Vein endothelial cell (primary cell): ENCODE results near the gene SSR4. TPM values are rescaled to one million over a fixed set of nuclear protein-coding genes. Genes with fewer than 3 reads are reported as not detected.

ENCODE experiments used
- total RNA-seq: library from RNA; depleted of rRNA; stranded (reverse); fragments of >200 nt; gene quantifications from 2 replicates; pipeline ENCODE4 v1.2.3, GENCODE V29; 2012

Gene SSR4
- 177 and 318 TPM in 2 replicates for total RNA-seq

GRCh38 chrX:153794018-153794896, at the start of gene SSR4, which contains the start of gene IDH3G:
Gene SSR4 (plus strand): TSS chrX:153794668. CDS start chrX:153794688, 20 bp downstream.
Gene IDH3G (minus strand): TSS chrX:153794375. CDS start chrX:153794326, 49 bp downstream.

DNA sequence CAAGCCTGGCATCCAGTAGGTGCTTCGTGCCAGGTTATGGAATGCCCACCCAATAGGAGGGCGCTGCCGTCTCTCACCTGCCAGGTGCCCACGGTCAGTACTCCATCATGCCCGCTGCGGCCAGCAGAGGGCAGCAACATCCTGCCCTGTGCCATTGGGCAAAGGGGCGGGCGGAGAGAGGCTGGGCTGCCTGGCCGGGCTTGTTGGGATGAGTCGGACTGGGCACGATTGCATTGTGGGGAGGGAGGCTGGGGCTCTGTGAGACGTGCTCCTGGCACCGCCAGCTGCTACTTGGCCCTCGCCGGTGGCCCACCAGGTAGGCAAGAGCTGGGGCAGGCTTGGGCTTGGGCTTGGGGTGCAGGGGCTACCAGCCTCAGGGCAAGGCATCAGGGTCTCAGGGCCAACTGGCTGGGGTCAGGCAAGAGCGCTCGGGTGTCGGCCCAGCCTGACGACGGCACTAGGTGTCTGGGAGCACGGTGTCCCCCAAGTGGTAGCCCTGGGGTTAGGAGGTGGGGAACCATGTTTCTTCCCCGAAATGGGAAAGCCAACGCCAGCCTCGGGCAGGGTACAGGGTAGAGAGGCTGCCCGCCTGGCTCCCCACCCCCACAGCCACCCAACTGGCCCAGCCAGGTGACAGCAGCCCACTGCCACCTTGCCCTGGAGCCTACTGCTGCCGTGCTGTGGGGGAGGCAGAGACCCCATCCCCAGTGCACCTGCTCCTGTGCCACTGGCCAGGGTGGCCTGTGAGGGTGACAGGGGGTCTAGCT, 30.3 kb upstream of the SSR4 start, which contains the start of gene PLXNB3:
PLXNB3 (plus strand) TSS at position 261 of the 767 bp plus-strand sequence. CDS start 1,287 bp downstream, outside the sequence.

DNA sequence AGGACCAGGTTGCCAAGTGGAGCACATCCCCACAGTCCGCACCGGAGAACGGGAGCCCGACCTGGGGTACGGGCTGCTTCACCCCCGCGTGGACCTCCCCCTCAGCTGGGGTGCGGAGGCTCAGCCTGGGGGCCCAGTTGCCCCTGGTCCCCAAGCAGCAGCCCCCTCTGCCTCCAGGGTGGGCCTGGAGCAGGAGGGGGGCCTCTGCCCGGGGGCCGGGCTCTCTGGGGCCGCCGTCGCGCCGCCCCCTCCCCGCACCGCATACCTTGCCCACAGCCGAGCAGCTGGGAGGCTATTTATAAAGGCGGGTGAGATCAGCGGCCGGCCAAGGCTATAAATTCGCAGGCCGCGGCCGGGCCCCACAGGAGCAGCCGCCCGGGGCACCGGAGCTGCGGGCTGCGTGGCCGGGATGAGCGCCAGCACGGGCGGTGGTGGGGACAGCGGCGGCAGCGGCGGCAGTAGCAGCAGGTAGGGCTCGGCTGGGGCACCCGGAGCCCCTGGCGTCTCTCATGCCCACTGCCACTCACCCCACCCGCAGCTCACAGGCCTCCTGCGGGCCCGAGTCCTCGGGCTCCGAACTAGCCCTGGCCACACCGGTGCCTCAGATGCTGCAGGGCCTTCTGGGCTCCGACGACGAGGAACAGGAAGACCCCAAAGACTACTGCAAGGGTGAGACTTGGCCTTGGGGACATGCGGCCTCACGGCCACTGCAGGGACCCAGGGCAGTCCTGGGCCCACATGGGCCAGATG, 13.6 kb upstream of the SSR4 start, which contains the start of gene SRPK3:
SRPK3 (plus strand) TSS at position 364 of the 750 bp plus-strand sequence; CDS start at position 410, 46 bp downstream.

DNA sequence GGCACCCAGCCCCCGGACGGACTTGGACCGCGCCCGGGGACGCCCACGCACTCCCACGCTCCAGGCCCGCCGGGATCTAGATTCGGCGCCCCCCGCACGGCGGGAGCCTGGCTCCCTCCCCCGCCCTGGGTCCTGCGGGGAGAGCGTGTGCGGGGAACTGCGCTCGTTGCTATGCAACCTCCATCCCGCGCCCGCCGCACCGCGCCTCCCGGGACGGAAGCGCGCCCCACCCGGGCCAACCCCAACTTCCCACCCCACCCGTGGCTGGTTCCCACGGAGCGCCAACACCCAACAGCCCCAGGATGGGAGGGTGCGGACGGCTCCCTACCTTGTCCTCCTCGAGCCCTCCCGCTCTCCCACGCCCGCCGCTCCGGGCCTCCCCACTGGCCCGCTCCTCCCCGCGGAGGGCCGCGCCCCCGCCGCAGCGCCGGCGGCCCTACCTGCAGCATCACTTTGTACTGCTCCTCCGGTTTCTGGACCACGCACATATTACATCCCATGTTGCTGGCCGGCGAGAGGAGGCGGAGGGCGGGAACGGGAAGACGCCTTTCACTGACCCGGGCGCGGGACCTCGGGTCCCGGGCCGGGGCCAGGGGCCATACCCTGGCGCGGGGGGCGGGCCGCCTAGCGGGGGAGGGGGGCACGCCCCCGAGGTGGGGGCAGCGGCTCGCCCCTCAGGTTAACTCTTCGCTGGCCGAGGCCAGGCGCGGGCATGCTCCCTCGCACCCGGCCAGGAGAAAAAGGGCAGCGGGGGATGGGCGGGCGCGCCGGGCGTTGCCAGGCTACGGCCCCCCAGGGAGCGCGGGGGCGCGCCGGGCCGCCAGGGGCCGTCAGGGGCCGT, 35.6 kb downstream of the SSR4 start, which contains the start of gene PDZD4:
PDZD4 (minus strand) TSS at position 746 of the 841 bp plus-strand sequence; CDS start at position 500, 246 bp downstream.

Other genes starting within 250 kb of the SSR4 start
- gene CCNQ, start 195.5 kb upstream of the SSR4 start, total RNA-seq: 34.7 and 38.2 TPM in 2 replicates
- gene DUSP9, start 147.5 kb upstream of the SSR4 start, total RNA-seq: 0.19 and 0.33 TPM in 2 replicates
- gene PNCK, start 120.9 kb upstream of the SSR4 start, total RNA-seq: not detected in 2 replicates
- 12.4 and 24.2 TPM in 2 replicates for gene SLC6A8, start 106.7 kb upstream of the SSR4 start, total RNA-seq
- 245 and 312 TPM in 2 replicates for gene BCAP31, start 70.3 kb upstream of the SSR4 start, total RNA-seq
- gene ABCD1, start 69.8 kb upstream of the SSR4 start, total RNA-seq: 13.8 and 18.3 TPM in 2 replicates
- 11.0 and 11.4 TPM in 2 replicates for gene PLXNB3, start 30.4 kb upstream of the SSR4 start, total RNA-seq
- gene SRPK3, start 13.6 kb upstream of the SSR4 start, total RNA-seq: not detected in 2 replicates
- gene IDH3G, start 293 bp upstream of the SSR4 start, total RNA-seq: 53.2 and 57.8 TPM in 2 replicates
- 0.29 and 0.33 TPM in 2 replicates for gene PDZD4, start 35.9 kb downstream of the SSR4 start, total RNA-seq
- gene L1CAM, start 91.5 kb downstream of the SSR4 start, total RNA-seq: under 0.01 and 0.19 TPM in 2 replicates
- not detected in 2 replicates for gene AVPR2, start 110.0 kb downstream of the SSR4 start, total RNA-seq
- gene ARHGAP4, start 131.6 kb downstream of the SSR4 start, total RNA-seq: 5.3 and 20.6 TPM in 2 replicates
- 84.9 and 138 TPM in 2 replicates for gene NAA10, start 140.4 kb downstream of the SSR4 start, total RNA-seq
- 9.8 and 10.0 TPM in 2 replicates for gene RENBP, start 150.0 kb downstream of the SSR4 start, total RNA-seq
- 52.6 and 58.8 TPM in 2 replicates for gene HCFC1, start 177.2 kb downstream of the SSR4 start, total RNA-seq
- 1.9 and 8.2 TPM in 2 replicates for gene TMEM187, start 178.1 kb downstream of the SSR4 start, total RNA-seq
- gene IRAK1, start 225.2 kb downstream of the SSR4 start, total RNA-seq: 78.5 and 94.4 TPM in 2 replicates